ENCODE results near the gene PDGFA.

The PDGFA gene

DNA sequence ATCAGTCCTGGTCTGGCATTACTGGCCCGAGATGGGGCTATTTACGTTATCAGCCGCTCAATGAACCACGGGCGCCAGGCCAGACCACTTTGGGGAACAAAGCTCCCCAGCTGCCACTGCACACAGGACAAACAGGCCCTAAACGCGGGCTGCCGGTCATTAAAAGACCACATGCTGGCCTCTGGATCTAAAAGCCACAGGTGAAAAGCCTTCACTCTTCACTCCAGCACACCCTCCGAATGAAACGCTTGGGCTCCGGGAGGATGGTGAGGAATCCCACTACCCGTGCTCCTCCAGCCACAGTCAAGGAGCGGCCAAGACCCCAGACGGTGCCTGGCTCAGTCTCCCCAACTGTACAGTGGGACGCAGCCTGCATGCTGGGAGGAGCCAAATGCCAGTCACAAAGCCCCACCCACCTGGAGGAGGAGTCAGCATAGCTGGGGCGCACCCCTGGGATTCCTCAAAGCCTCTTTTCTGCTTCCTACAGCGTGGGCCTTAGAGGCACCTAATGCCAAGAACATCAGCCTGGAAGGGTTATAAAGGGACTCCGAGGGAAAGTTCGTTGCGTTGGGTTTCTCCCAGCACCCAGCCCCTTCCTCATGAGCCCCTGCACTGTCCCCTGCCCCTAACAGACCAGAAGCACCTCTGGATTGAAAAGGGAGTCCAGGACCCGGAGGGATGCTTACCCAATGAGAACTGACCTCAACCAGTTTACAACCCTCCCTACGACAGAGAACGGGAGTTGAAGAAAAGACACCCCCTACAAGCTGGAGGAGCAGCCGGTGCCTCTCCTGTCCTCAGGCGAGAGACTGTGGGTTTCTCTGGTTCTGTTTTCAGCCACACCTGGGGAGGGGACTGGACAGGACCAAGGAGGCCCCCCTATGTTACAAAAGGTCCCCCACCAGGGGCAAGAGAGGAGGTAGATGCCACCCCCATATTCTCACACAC is 4.7 kb downstream of the PDGFA start:
- DNase-seq (ENCODE audit: low read depth): peak; percentile 85
- H3K4me3 ChIP-seq (ENCODE audit: low read length): no peak overlapping the region
- TF ChIP-seq, protein P1, sequence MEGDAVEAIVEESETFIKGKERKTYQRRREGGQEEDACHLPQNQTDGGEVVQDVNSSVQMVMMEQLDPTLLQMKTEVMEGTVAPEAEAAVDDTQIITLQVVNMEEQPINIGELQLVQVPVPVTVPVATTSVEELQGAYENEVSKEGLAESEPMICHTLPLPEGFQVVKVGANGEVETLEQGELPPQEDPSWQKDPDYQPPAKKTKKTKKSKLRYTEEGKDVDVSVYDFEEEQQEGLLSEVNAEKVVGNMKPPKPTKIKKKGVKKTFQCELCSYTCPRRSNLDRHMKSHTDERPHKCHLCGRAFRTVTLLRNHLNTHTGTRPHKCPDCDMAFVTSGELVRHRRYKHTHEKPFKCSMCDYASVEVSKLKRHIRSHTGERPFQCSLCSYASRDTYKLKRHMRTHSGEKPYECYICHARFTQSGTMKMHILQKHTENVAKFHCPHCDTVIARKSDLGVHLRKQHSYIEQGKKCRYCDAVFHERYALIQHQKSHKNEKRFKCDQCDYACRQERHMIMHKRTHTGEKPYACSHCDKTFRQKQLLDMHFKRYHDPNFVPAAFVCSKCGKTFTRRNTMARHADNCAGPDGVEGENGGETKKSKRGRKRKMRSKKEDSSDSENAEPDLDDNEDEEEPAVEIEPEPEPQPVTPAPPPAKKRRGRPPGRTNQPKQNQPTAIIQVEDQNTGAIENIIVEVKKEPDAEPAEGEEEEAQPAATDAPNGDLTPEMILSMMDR (IDR thresholded peaks at IDR 0.05; ENCODE audit: insufficient read depth, low read depth, low read length, missing control alignments): no peak

GRCh38 chr7:514242-514641 is 5.4 kb downstream of the PDGFA start:
- H3K4me3 ChIP-seq (ENCODE audit: low read length): no peak overlapping the region
- DNase-seq (ENCODE audit: low read depth): no peak
- TF ChIP-seq, protein P1 (IDR thresholded peaks at IDR 0.05; ENCODE audit: insufficient read depth, low read depth, low read length, missing control alignments): no peak

DNA sequence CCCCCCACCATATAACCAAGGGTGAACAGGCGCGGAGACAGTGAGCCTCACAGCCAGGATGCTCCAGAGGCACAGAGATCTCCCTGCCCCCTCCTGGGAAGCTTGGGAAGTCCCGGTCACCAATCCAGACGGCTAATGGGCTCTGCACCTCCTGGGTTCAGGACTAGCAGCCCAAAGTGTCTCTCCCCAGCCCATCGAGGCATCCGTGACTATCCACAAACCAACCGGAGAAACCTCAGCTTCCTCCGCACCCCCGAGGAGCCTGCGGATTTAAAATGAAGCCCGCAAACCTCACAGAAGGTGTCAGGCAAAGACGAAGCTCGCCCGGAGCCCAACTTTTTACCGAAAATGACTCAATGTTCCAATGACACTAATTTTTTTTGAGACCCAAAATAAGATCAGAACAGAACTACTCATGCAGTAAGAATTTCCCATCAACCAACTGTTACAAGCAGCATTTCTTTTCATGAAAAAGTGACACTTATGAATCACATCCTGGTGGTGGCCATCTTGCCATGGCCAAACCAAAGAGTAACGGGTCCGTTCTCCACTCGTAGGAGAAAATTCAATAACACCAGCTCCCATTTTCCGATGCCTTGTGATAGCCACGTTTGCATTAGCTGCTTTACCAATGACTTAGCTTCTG is 6.0 kb downstream of the PDGFA start:
- no peak overlapping the region for H3K4me3 ChIP-seq (ENCODE audit: low read length)
- DNase-seq (ENCODE audit: low read depth): peak; percentile 47
- TF ChIP-seq, protein P1 (IDR thresholded peaks at IDR 0.05; ENCODE audit: insufficient read depth, low read depth, low read length, missing control alignments): peak; percentile 36

GRCh38 chr7:512541-513311 is 6.9 kb downstream of the PDGFA start:
- TF ChIP-seq, protein P1 (IDR thresholded peaks at IDR 0.05; ENCODE audit: insufficient read depth, low read depth, low read length, missing control alignments): no peak
- H3K4me3 ChIP-seq (ENCODE audit: low read length): no peak overlapping the region
- DNase-seq (ENCODE audit: low read depth): peak; percentile 37

GRCh38 chr7:512146-512510 is 7.5 kb downstream of the PDGFA start:
- H3K4me3 ChIP-seq (ENCODE audit: low read length): no peak overlapping the region
- TF ChIP-seq, protein P1 (IDR thresholded peaks at IDR 0.05; ENCODE audit: insufficient read depth, low read depth, low read length, missing control alignments): no peak
- DNase-seq (ENCODE audit: low read depth): no peak

- no peak overlapping the region for H3K4me3 ChIP-seq (ENCODE audit: low read length)
- peak; percentile 82 for DNase-seq (ENCODE audit: low read depth)
- TF ChIP-seq, protein P1 (IDR thresholded peaks at IDR 0.05; ENCODE audit: insufficient read depth, low read depth, low read length, missing control alignments): no peak
These were observed 8.0 kb downstream of the PDGFA start for GRCh38 chr7:511476-512145.
